H1 (cell line): ENCODE results near the gene TSEN2. TPM values are rescaled to one million over a fixed set of nuclear protein-coding genes. Genes with fewer than 3 reads are reported as not detected.

Source experiments
- CTCF ChIA-PET: fragments of 300-600 bp; sonication (Branson Sonifier 250); formaldehyde crosslinking; loops from one replicate; lab custom pipeline; 2021; ENCODE audit not compliant: partially characterized antibody; lab: Charles Lee
- POLR2A ChIA-PET: fragments of 300-600 bp; sonication (Branson Sonifier 250); formaldehyde crosslinking; loops from one replicate; lab custom pipeline; 2021; ENCODE audit warnings: inconsistent platforms; ENCODE audit not compliant: partially characterized antibody; lab: Charles Lee
- DNase-seq, 2 experiments: peaks; one replicate each; pipeline versions ENCODE4 v3.0.0 to v3.0.0-alpha.2; 2010 to 2022; ENCODE audit warnings: low spot score in 2 of 2, low read depth in 1 of 2, mixed read lengths in 1 of 2
- FAIRE-seq: peaks from 2 replicates; lab custom pipeline; 2011; peaks lifted over from hg19 to GRCh38; lab: Jason Lieb, UNC
- H2AFZ ChIP-seq: 2 replicates; pipeline ENCODE4 v1.8.1; 2012; ENCODE audit warnings: low read length, inconsistent platforms
- H2AK5ac ChIP-seq: 2 replicates; pipeline ENCODE4 v1.6.1; 2013; ENCODE audit warnings: low read depth, low read length
- H2BK120ac ChIP-seq: replicated peaks from 2 replicates; pipeline ENCODE3; 2013; ENCODE audit warnings: low read depth, low read length, inconsistent platforms
- H2BK12ac ChIP-seq: 2 replicates; pipeline ENCODE4 v1.6.1; 2013; ENCODE audit warnings: low read depth, low read length
- H2BK15ac ChIP-seq: 2 replicates; pipeline ENCODE4 v1.6.1; 2013; ENCODE audit warnings: low read length
- H2BK20ac ChIP-seq: 2 replicates; pipeline ENCODE4 v1.6.1; 2013; ENCODE audit warnings: low read length
- H2BK5ac ChIP-seq: 2 replicates; pipeline ENCODE4 v1.6.1; 2013; ENCODE audit warnings: low read depth, low read length
- H3K14ac ChIP-seq: 2 replicates; pipeline ENCODE4 v1.6.1; 2013; ENCODE audit warnings: inconsistent platforms; ENCODE audit not compliant: insufficient read length
- H3K18ac ChIP-seq: 2 replicates; pipeline ENCODE4 v1.6.1; 2013; ENCODE audit warnings: low read length; ENCODE audit errors: extremely low read depth
- H3K23ac ChIP-seq: 2 replicates; pipeline ENCODE4 v1.6.1; 2013; ENCODE audit warnings: inconsistent platforms; ENCODE audit not compliant: insufficient read length
- H3K23me2 ChIP-seq: 2 replicates; pipeline ENCODE4 v1.6.1; 2013; ENCODE audit warnings: low read depth, low read length
- H3K27ac ChIP-seq: 2 replicates; pipeline ENCODE4 v1.6.1; 2011; ENCODE audit warnings: low read depth, low read length, inconsistent platforms
- H3K27me3 ChIP-seq, 4 experiments: replicated peaks in 1 of 4; 1 replicate in 1 of 4; 2 replicates in 3 of 4; pipeline versions ENCODE4 v1.6.1 to v1.8.1; 2011 to 2013; ENCODE audit warnings: low read length in 3 of 4, mild to moderate bottlenecking in 3 of 4, inconsistent platforms in 2 of 4, mixed read lengths in 2 of 4, moderate library complexity in 1 of 4; ENCODE audit not compliant: control insufficient read depth in 3 of 4, insufficient read depth in 3 of 4; ENCODE audit errors: extremely low read depth in 1 of 4
- H3K36me3 ChIP-seq, 4 experiments: 2 replicates each; pipeline versions ENCODE4 v1.6.1 to v1.8.1; 2011 to 2013; ENCODE audit warnings: mild to moderate bottlenecking in 4 of 4, low read length in 3 of 4, moderate library complexity in 2 of 4, control low read depth in 1 of 4, inconsistent platforms in 1 of 4; ENCODE audit not compliant: insufficient read depth in 4 of 4, control insufficient read depth in 2 of 4
- H3K4ac ChIP-seq: replicated peaks from 2 replicates; pipeline ENCODE3; 2013; ENCODE audit warnings: low read length, low read depth, mixed read lengths, inconsistent platforms; ENCODE audit not compliant: insufficient read length
- H3K4me1 ChIP-seq, 4 experiments: replicated peaks in 1 of 4; 1 replicate in 1 of 4; 2 replicates in 3 of 4; pipeline versions ENCODE4 v1.6.1 to v1.8.1; 2011 to 2013; ENCODE audit warnings: low read length in 3 of 4, inconsistent platforms in 2 of 4, mixed read lengths in 1 of 4; ENCODE audit not compliant: insufficient read depth in 4 of 4, control insufficient read depth in 3 of 4
- H3K4me2 ChIP-seq, 2 experiments: 2 replicates each; pipeline versions ENCODE4 v1.6.1 to v1.8.1; 2011 to 2013; ENCODE audit warnings: low read depth in 2 of 2, low read length in 2 of 2, control low read depth in 1 of 2, inconsistent platforms in 1 of 2, mild to moderate bottlenecking in 1 of 2; ENCODE audit not compliant: insufficient read depth in 1 of 2
- H3K4me3 ChIP-seq, 4 experiments: fragments of 200-600, 300-600 bp in 1 of 4; sonication (generic), shearing (Covaris generic), sonication (Bioruptor Twin) in 1 of 4; 2 replicates each; pipeline versions ENCODE4 v1.5.1 to v1.8.1; 2011 to 2016; ENCODE audit warnings: low read length in 4 of 4, low read depth in 3 of 4, control low read depth in 2 of 4, inconsistent platforms in 2 of 4, mild to moderate bottlenecking in 2 of 4, mixed read lengths in 1 of 4, moderate library complexity in 1 of 4; ENCODE audit not compliant: insufficient read depth in 2 of 4; ENCODE audit errors: extremely low read depth in 1 of 4
- H3K56ac ChIP-seq: replicated peaks from 2 replicates; pipeline ENCODE3; 2013; ENCODE audit warnings: low read depth, mild to moderate bottlenecking, mixed read lengths, low read length, inconsistent platforms; ENCODE audit not compliant: insufficient read length
- H3K79me1 ChIP-seq: 2 replicates; pipeline ENCODE4 v1.6.1; 2013; ENCODE audit warnings: low read depth, low read length, control low read depth
- H3K79me2 ChIP-seq, 2 experiments: 2 replicates each; pipeline versions ENCODE4 v1.6.1 to v1.8.1; 2012 to 2013; ENCODE audit warnings: low read length in 2 of 2, mild to moderate bottlenecking in 2 of 2, inconsistent platforms in 1 of 2; ENCODE audit not compliant: insufficient read depth in 2 of 2, control insufficient read depth in 1 of 2
- H3K9ac ChIP-seq, 4 experiments: replicated peaks in 1 of 4; 1 replicate in 1 of 4; 2 replicates in 3 of 4; pipeline versions ENCODE4 v1.6.1 to v1.8.1; 2011 to 2013; ENCODE audit warnings: low read depth in 3 of 4, low read length in 3 of 4, control low read depth in 2 of 4, mild to moderate bottlenecking in 2 of 4, moderate library complexity in 2 of 4, inconsistent platforms in 1 of 4; ENCODE audit errors: extremely low read depth in 1 of 4
- H3K9me3 ChIP-seq, 2 experiments: 2 replicates each; pipeline versions ENCODE4 v1.6.1 to v1.8.1; 2012 to 2013; ENCODE audit warnings: mild to moderate bottlenecking in 2 of 2, moderate library complexity in 2 of 2, control low read depth in 1 of 2, inconsistent platforms in 1 of 2, low read depth in 1 of 2, low read length in 1 of 2, mixed read lengths in 1 of 2; ENCODE audit not compliant: insufficient read depth in 2 of 2
- H4K20me1 ChIP-seq, 2 experiments: replicated peaks in 1 of 2; 2 replicates each; pipeline versions ENCODE3 to v1.8.1; 2011 to 2013; ENCODE audit warnings: inconsistent platforms in 2 of 2, low read length in 2 of 2, mild to moderate bottlenecking in 1 of 2; ENCODE audit not compliant: insufficient read depth in 2 of 2, control insufficient read depth in 1 of 2
- H4K5ac ChIP-seq: 2 replicates; pipeline ENCODE4 v1.6.1; 2013; ENCODE audit warnings: low read length, low read depth, mixed read lengths, inconsistent platforms; ENCODE audit not compliant: insufficient read length
- H4K8ac ChIP-seq: 2 replicates; pipeline ENCODE4 v1.8.0; 2013; ENCODE audit warnings: mild to moderate bottlenecking, moderate library complexity, low read length, inconsistent platforms; ENCODE audit not compliant: insufficient read depth; ENCODE audit errors: extremely low read depth
- H4K91ac ChIP-seq: replicated peaks from 2 replicates; pipeline ENCODE3; 2013; ENCODE audit warnings: low read length, mixed read lengths, inconsistent platforms; ENCODE audit not compliant: insufficient read length
- BCL11A ChIP-seq, 2 experiments: IDR thresholded peaks; one replicate each; pipeline ENCODE4 v1.6.1; 2011; ENCODE audit warnings: low read depth in 2 of 2, low read length in 2 of 2, mild to moderate bottlenecking in 2 of 2
- EP300 ChIP-seq, 2 experiments: IDR thresholded peaks; 1 replicate in 1 of 2; 2 replicates in 1 of 2; pipeline ENCODE4 v1.6.1; 2011 to 2012; ENCODE audit warnings: low read depth in 2 of 2, low read length in 2 of 2, mild to moderate bottlenecking in 2 of 2, borderline replicate concordance in 1 of 2, inconsistent platforms in 1 of 2, moderate library complexity in 1 of 2
- FOSL1 ChIP-seq: IDR thresholded peaks from 2 replicates; pipeline ENCODE4 v1.6.1; 2011; ENCODE audit warnings: mild to moderate bottlenecking, low read depth, low read length, moderate library complexity; ENCODE audit not compliant: insufficient read depth
- HDAC6 ChIP-seq: IDR thresholded peaks from one replicate; pipeline ENCODE4 v1.7.1; 2012; ENCODE audit warnings: low read depth, mild to moderate bottlenecking, inconsistent platforms, low read length, moderate library complexity
- PHF8 ChIP-seq: fragments of 200-600 bp; sonication (generic); conservative IDR thresholded peaks from 2 replicates; pipeline ENCODE4 v1.7.1; 2012; ENCODE audit warnings: low read depth, mild to moderate bottlenecking, inconsistent platforms, low read length, moderate library complexity
- POLR2A ChIP-seq, 2 experiments: IDR thresholded peaks; 1 replicate in 1 of 2; 2 replicates in 1 of 2; pipeline ENCODE4 v1.6.1; 2011; ENCODE audit warnings: low read depth in 2 of 2, low read length in 2 of 2, mild to moderate bottlenecking in 2 of 2; ENCODE audit errors: control extremely low read depth in 1 of 2
- RBBP5 ChIP-seq: IDR thresholded peaks from 2 replicates; pipeline ENCODE4 v1.7.1; 2012; ENCODE audit warnings: low read depth, mild to moderate bottlenecking, inconsistent platforms, low read length, moderate library complexity, borderline replicate concordance
- RNF2 ChIP-seq: fragments of 200-900, 300-1000 bp; sonication (generic); IDR thresholded peaks from 2 replicates; pipeline ENCODE4 v1.7.1; 2016; ENCODE audit warnings: borderline replicate concordance, low read depth, mild to moderate bottlenecking, antibody characterized with exemption, low read length; ENCODE audit not compliant: poor library complexity, severe bottlenecking; ENCODE audit errors: missing control alignments
- SAP30 ChIP-seq: fragments of 300-600 bp; sonication (generic); IDR thresholded peaks from 2 replicates; pipeline ENCODE4 v1.7.1; 2012; ENCODE audit warnings: low read length, moderate library complexity, mild to moderate bottlenecking, inconsistent platforms; ENCODE audit not compliant: insufficient read depth, insufficient replicate concordance
- WGBS, 2 experiments: shearing (Covaris generic) in 1 of 2; methylation state at CpG; one replicate each; pipeline versions ENCODE4 v1.1.6 to v1.1.7; 2013 to 2015; ENCODE audit warnings: low lambda C conversion rate in 2 of 2, mixed read lengths in 2 of 2, inconsistent platforms in 1 of 2, low coverage in 1 of 2, missing lambda C conversion rate in 1 of 2; ENCODE audit not compliant: insufficient replicate concordance in 2 of 2, insufficient coverage in 1 of 2, insufficient read length in 1 of 2; ENCODE audit errors: extremely low coverage in 1 of 2, missing lambda C conversion rate in 1 of 2; 5-methylcytosine and 5-hydroxymethylcytosine counted together
- polyA plus RNA-seq, 7 experiments: library from polyadenylated mRNA; depleted of rRNA in 3 of 7; stranded (reverse) in 5 of 7; unstranded in 2 of 7; fragments of >200 nt in 5 of 7; fragments of 200-250 nt in 2 of 7; gene quantifications; 1 replicate in 5 of 7; 2 replicates in 1 of 7; 4 replicates in 1 of 7; pipeline versions ENCODE4 v1.2.1 to v1.2.3, GENCODE V29; 2011 to 2013; ENCODE audit warnings: missing spikeins in 2 of 7, mixed read lengths in 2 of 7
- total RNA-seq: library from RNA; stranded (reverse); fragmentation: NEBNext Ultra II Directional; extraction: Animal tissue kit (Norgen Biotek cat#: 25700); gene quantifications from 2 replicates; pipeline ENCODE4 v1.2.1, GENCODE V29; 2021
- TF ChIP-seq, protein P1 (sequence below): IDR thresholded peaks from 2 replicates; pipeline ENCODE4 v1.6.1; 2011; ENCODE audit warnings: low read length, improper control_type of control experiment

TSEN2 gene
- total and polyA plus RNA-seq, 2 of the 8 experiments (the other 6 are each of a cell fraction or from before 2014, with no cell fraction given), result 16.1 to 22.4 TPM

DNA sequence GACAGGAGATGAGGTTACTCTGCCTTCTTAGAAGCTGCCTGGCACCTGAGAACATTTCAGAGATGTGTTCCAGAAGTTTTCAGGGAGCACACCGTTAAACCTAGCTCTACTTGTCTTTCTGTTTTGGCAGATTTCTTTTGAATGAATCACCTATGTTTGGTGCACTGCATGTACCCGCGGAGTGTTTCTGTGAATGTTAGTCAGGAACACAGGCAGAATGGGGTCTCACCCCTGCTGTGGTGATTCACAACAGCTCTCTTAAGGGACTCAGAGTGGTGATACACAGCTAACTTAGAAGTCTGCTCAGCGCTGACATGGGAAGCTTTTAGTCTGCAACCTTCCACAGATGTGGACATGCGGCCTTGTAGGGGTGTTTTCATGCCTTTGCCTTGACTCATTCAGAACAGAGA lies 24.0 kb downstream of the TSEN2 start:
- Histone ChIP-seq H2BK15ac (no peak overlapping the region), H2BK5ac (no peak overlapping the region), H3K4ac (no peak overlapping the region), H3K9me3 (no peaks in the 10 kb centered on the region), H3K27me3 (no peaks in the 10 kb centered on the region), H4K8ac (no peak overlapping the region), H3K18ac (no peak overlapping the region), H3K9ac (no peak overlapping the region), H3K79me1 (no peaks in the 10 kb centered on the region), H3K4me1 (no peaks in the 10 kb centered on the region), H3K79me2 (no peaks in the 10 kb centered on the region), H4K91ac (no peak overlapping the region), H3K36me3 (peaks cover 6 to 43% (median 20%) of the 10 kb centered on the region in 4 experiments), H3K4me2 (no peak overlapping the region), H3K14ac (no peak overlapping the region), H2AK5ac (no peak overlapping the region), H3K27ac (no peak overlapping the region), H2AFZ (no peak overlapping the region), H3K23me2 (no peaks in the 10 kb centered on the region), H2BK120ac (no peak overlapping the region), H2BK20ac (no peak overlapping the region), H3K23ac (no peak overlapping the region), H4K20me1 (no peaks in the 10 kb centered on the region), H2BK12ac (no peak overlapping the region), H4K5ac (no peak overlapping the region), H3K4me3 (no peak overlapping the region), H3K56ac (no peak overlapping the region)
- TF ChIP-seq RNF2, result no peak
- TF ChIP-seq, protein P1, sequence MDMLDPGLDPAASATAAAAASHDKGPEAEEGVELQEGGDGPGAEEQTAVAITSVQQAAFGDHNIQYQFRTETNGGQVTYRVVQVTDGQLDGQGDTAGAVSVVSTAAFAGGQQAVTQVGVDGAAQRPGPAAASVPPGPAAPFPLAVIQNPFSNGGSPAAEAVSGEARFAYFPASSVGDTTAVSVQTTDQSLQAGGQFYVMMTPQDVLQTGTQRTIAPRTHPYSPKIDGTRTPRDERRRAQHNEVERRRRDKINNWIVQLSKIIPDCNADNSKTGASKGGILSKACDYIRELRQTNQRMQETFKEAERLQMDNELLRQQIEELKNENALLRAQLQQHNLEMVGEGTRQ, result no peak
- no peak for TF ChIP-seq RBBP5
- no peak for TF ChIP-seq EP300 (IDR thresholded peaks at IDR 0.05; ENCODE audit: borderline replicate concordance in 1 of 2, low read depth in 2 of 2, low read length in 2 of 2)
- no peak for TF ChIP-seq FOSL1
- no peak for TF ChIP-seq HDAC6
- TF ChIP-seq POLR2A (IDR thresholded peaks at IDR 0.05; ENCODE audit: control extremely low read depth in 1 of 2, low read depth in 2 of 2, low read length in 2 of 2), result no peak
- TF ChIP-seq SAP30, result no peak
- TF ChIP-seq BCL11A (IDR thresholded peaks at IDR 0.05; ENCODE audit: low read depth in 2 of 2, low read length in 2 of 2), result no peak
- TF ChIP-seq PHF8, result no peak
- DNase-seq (no peak), FAIRE-seq (no peak)
- WGBS, 2 experiments, result 91% methylated on average over 5 of the region's 5 CpGs; no CpG with 5 or more reads in 1 of the 2 experiments
- POLR2A ChIA-PET, result interaction anchor here (0.6 to 3.0 kb wide), 5 partner anchors 9 to 111 kb away, joined by 3 to 9 read pairs (median 3); no protein-coding TSS in a partner anchor
- CTCF ChIA-PET, result interaction anchor here (0.7 to 5.1 kb wide), 5 partner anchors 13 to 442 kb away, joined by 3 to 32 read pairs (median 3); no protein-coding TSS in a partner anchor
